ENCODE results near the gene WDR38. TPM values are rescaled to one million over a fixed set of nuclear protein-coding genes. Genes with fewer than 3 reads are reported as not detected.

The WDR38 gene
- total and polyA plus RNA-seq, 2 of the 13 experiments (the other 11 are each of a cell fraction or from before 2014, with no cell fraction given), result not detected

DNA sequence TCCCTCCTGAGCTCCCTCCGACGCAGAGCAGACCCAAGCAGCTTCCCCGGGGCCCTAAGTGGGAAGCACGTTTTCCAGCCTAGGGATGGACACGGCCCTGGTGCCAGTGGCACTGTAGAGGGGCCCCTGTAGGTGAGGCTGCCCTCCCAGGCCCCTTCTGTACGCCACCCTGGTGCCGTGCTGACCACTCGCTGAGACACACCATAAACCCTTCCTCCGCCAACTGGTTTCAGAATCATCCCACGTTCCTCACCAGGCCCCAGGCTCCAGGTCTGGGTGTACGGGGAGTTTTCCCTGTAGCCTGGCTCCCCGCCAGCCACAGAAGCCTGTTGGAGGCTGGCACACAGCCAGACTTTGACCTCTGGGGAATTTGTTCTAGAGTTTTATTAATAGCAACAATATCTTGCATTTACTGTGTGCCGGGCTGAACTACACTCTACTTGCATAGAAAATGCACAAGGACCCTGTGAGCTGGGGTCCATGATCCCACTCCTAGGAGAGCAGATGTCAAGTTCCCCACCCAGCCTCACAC, 18.2 kb upstream of the WDR38 start:
- in situ Hi-C loops (cut with HindIII; ENCODE audit: extremely low pct_ligation_motif_present, low pct_unique_long_range_greater_than_20kb) (no loop called here), intact Hi-C loops (cut with micrococcal nuclease; ENCODE audit: unreplicated experiment) (no loop called here)
- Histone ChIP-seq H3K36me3 (replicated peaks in 1 of 2; ENCODE audit: control insufficient read depth in 1 of 2, insufficient read depth in 2 of 2, low read length in 2 of 2) (no peaks in the 10 kb centered on the region), H3K4me3 (replicated peaks in 1 of 3; ENCODE audit: insufficient read depth in 1 of 3, low read depth in 2 of 3, low read length in 3 of 3) (peak overlapping the region in 2 of 3 experiments; percentile 25 to 67; a peak in 4 of 6 replicates), H3K27ac (ENCODE audit: extremely low read length, insufficient read depth, low read length) (no peak overlapping the region), H4K20me1 (ENCODE audit: insufficient read depth, low read length) (no peaks in the 10 kb centered on the region), H3K9me3 (ENCODE audit: low read length) (no peaks in the 10 kb centered on the region), H3K4me2 (ENCODE audit: low read depth, low read length) (peak overlapping the region; percentile 75), H3K27me3 (ENCODE audit: control insufficient read depth in 1 of 2, insufficient read depth in 2 of 2, low read length in 2 of 2) (peaks cover 3 to 21% of the 10 kb centered on the region in 2 experiments; a peak in 4 of 5 replicates), H3K79me2 (ENCODE audit: insufficient read depth, low read length) (no peaks in the 10 kb centered on the region), H3K9ac (ENCODE audit: insufficient read depth, low read depth, low read length) (peak overlapping the region; percentile 25), H3K4me1 (ENCODE audit: insufficient read depth, low read length) (peaks cover 50% of the 10 kb centered on the region), H2AFZ (ENCODE audit: low read length) (no peak overlapping the region)
- 0% methylated on average over 4 of the region's 13 CpGs for whole genome bisulfite sequencing (ENCODE audit: low lambda C conversion rate)
- ATAC-seq (peak; percentile 49), DNase-seq (ENCODE audit: low spot score) (peak; percentile 36), FAIRE-seq (no peak)
- BruUV-seq (replicated peaks), result no TSS peak
- ChIA-PET CTCF (ENCODE audit: low intra/inter-chr PET ratio, low total read pairs) (no interaction called here), POLR2A (interaction anchor here (1.1 to 1.3 kb wide), 2 partner anchors 16 to 23 kb away, joined by 3 read pairs; no protein-coding TSS in a partner anchor)
- TF ChIP-seq MAFF (IDR thresholded peaks at IDR 0.05; ENCODE audit: low read depth, low read length) (no peak), ARHGAP35 (CRISPR knock-in tag; IDR thresholded peaks at IDR 0.05; ENCODE audit: borderline replicate concordance) (no peak), BHLHE40 (IDR thresholded peaks at IDR 0.05; ENCODE audit: low read length) (no peak), ZNF337 (CRISPR knock-in tag; IDR thresholded peaks at IDR 0.05; ENCODE audit: borderline replicate concordance, low read depth) (no peak), ZNF510 (CRISPR knock-in tag; IDR thresholded peaks at IDR 0.05; ENCODE audit: low read depth) (no peak), ZNF552 (CRISPR knock-in tag; IDR thresholded peaks at IDR 0.05; ENCODE audit: borderline replicate concordance) (no peak), ZSCAN20 (CRISPR knock-in tag; IDR thresholded peaks at IDR 0.05; ENCODE audit: borderline replicate concordance) (no peak), RBM39 (IDR thresholded peaks at IDR 0.05; ENCODE audit: low read depth, low read length, poor library complexity, severe bottlenecking) (no peak), ZNF556 (CRISPR knock-in tag; IDR thresholded peaks at IDR 0.05; ENCODE audit: borderline replicate concordance) (no peak), ZNF619 (CRISPR knock-in tag; IDR thresholded peaks at IDR 0.05) (no peak), SCMH1 (CRISPR knock-in tag; IDR thresholded peaks at IDR 0.05; ENCODE audit: borderline replicate concordance) (no peak), ZBTB1 (CRISPR knock-in tag; IDR thresholded peaks at IDR 0.05; ENCODE audit: borderline replicate concordance) (no peak)
- TF ChIP-seq, protein P1, sequence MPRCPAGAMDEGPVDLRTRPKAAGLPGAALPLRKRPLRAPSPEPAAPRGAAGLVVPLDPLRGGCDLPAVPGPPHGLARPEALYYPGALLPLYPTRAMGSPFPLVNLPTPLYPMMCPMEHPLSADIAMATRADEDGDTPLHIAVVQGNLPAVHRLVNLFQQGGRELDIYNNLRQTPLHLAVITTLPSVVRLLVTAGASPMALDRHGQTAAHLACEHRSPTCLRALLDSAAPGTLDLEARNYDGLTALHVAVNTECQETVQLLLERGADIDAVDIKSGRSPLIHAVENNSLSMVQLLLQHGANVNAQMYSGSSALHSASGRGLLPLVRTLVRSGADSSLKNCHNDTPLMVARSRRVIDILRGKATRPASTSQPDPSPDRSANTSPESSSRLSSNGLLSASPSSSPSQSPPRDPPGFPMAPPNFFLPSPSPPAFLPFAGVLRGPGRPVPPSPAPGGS (CRISPR knock-in tag; IDR thresholded peaks at IDR 0.05), result 0 out of 2 replicates have a peak, but pooled peaks have one; percentile 6
- TF ChIP-seq, protein P2, sequence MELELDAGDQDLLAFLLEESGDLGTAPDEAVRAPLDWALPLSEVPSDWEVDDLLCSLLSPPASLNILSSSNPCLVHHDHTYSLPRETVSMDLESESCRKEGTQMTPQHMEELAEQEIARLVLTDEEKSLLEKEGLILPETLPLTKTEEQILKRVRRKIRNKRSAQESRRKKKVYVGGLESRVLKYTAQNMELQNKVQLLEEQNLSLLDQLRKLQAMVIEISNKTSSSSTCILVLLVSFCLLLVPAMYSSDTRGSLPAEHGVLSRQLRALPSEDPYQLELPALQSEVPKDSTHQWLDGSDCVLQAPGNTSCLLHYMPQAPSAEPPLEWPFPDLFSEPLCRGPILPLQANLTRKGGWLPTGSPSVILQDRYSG (CRISPR knock-in tag; IDR thresholded peaks at IDR 0.05), result 0 out of 2 replicates have a peak, but pooled peaks have one; percentile 46
